GM19438 (cell line): ENCODE measurements around the gene IGFN1.
A peak's percentile ranks its signal among the peaks of the same experiment; 100 is the strongest.

ENCODE experiments used
- ATAC-seq: cut with Tn5 transposase; IDR thresholded peaks from one replicate; pipeline ENCODE4 v1.9.1; 2021; ENCODE audit warnings: low read depth; ENCODE audit not compliant: unreplicated experiment

IGFN1 gene

DNA sequence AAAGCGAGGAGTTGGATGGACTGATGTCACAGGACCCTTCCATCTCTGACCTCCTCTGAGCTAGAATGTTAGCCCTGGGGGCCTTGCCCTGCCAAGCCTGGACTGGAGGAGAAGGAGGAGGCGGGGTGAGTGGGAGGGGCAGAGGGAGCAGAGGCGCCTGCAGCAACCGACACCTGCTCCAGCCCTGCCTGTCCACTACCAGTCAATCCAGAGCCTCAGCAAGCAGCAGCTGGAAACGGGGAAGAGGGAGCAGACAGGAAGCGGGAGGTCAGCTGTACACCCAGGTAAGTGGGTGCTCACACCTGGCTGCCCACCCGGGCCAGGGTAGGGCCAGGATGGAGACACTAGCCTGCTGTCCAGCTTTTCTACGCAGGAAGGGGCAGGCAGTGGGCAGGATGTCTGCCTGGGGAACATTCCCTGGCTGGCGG lies at the start of gene IGFN1:
TSS of gene IGFN1 (plus strand) at position 201 of the 428 bp plus-strand sequence. CDS start 2,470 bp downstream, outside the sequence.
- no peak for ATAC-seq

GRCh38 chr1:201140941-201141260 lies 49.7 kb upstream of the IGFN1 start:
- ATAC-seq = no peak

GRCh38 chr1:201141418-201141817 lies 49.2 kb upstream of the IGFN1 start:
- ATAC-seq = no peak

- ATAC-seq = no peak
These were observed 48.4 kb upstream of the IGFN1 start for GRCh38 chr1:201142011-201142848.

DNA sequence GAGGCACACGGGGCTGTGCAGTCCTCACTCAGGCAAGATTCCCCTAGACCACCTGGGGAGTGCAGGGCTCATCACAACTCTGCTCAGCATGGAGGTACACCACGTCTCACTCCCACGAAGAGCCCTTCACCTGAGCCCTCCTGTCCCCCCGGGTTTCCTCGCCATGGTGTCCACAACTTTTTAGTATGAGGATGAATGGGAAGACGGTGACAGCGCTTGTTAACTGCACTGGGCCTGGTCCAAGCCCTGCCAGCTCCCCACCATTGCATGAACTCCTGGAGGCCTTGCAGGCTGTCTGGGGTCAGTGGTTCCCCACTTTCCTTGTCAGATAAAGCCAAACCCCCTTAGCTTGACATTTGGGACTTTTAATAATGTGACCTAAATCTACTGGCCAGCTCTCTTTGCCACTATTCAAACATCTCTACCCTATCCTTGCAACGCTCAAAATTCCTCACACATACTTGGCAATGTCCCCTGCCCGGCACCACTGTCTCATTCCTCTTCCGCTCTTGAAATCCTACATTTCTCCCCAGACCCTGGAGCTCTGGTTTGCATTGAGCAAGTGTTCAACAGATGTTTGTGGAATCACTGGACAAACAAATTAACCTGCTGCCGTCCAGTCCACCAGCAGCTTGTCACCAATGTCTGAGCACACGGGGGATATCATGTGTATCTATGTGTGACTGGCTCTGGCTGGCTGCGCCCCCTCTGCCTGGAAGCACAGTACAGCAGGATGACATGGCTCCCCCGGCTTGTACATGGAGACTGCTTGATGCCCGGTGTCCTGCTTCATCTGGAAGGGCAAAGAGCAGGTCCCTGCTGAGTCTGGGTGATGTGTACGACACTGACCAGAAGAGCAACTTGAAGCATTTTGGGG lies 47.5 kb upstream of the IGFN1 start:
- ATAC-seq = no peak

- ATAC-seq = no peak
These were observed 46.6 kb upstream of the IGFN1 start for GRCh38 chr1:201143726-201144635.

DNA sequence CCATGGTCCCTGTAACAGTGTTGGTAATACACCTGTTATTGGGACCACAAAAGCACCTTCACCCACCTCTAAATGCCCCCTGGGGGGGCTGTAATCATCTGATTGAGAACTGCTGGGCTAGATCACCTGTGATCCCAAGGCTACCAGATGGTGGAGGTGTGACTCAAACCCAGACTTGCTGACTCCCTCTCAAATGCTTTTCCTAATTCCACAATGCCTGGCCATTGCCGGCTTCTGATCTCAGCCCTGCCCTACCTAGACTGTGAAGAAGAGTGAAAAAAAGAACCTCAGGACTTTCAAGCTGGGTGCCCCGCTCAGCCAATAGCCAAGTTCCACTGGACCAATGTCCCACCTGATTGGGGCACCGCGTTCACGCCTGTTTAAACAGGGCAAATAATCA lies 45.9 kb upstream of the IGFN1 start:
- no peak for ATAC-seq

DNA sequence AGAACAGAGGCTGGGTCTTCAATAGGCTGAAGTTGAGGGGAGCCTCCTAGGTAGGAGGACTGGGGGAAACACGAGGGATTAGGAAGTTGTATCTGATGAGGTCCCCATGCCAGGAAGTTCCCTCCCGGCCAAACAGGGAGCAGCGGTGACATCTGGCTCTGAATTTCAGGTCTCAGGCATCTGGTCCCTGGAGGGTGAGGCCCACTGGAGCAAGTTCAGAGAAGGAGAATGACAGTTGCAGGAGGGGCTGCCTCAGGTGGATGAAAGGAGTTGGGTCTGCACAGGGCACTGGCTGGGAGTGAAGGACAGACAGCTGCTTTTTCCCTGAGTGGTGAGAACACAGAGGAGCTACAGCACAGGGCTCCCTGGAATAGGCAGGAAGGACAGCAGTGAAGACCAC lies 45.5 kb upstream of the IGFN1 start:
- ATAC-seq = no peak

DNA sequence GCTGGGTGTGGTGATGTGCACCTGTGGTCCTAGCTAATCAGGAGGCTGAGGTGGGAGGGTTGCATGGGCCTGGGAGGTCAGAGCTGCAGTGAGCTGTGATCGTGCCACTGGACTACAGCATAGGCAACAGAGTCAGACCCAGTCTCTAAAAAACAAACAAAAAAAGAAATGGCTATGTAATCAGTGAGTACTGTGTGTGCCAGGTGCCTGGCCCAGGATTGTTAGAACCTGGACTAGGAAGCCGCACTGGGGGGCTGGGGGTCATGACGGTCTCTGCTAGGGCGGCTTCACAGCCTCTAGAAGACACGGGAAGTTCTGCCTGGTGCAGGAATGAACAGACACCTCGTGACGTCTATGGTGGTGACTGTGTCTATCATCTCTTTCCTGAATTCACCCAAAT lies 44.8 kb upstream of the IGFN1 start:
- ATAC-seq = no peak

DNA sequence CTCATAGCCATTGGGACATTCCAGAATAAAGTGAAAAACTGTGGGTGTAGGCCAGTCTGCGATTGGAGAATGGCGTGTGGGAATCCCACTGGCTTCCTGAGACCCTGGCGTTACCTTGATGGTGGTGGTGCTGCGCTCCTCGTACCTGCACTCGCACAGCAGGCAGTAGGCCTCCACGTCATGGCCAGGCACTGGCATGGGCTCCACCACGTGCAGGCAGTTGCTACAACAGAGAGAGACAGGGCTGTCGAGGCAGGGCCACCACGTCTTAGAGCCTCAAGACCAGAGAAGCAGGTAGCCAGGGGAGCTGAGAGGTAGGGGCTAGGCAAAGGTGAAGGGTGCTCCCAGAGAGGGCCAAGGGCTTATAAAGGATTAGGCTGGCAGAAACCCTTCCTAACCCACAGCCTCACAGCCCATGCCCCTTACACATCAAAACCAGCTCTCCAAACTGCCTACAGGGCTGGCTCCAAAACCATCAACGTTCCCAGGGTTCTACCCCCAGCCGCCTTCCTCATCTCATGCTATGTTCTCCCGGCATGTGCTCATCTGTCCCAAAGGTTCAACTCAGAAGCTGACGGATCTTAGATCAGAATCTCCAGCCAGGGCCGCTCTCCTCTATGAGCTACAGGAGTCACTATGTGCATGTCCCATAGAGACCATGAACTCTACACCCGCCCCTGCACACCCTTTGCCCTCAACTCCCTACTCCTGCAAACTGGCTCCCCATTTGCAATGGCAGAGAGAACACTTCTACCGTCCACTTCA lies 43.8 kb upstream of the IGFN1 start:
- ATAC-seq = no peak

DNA sequence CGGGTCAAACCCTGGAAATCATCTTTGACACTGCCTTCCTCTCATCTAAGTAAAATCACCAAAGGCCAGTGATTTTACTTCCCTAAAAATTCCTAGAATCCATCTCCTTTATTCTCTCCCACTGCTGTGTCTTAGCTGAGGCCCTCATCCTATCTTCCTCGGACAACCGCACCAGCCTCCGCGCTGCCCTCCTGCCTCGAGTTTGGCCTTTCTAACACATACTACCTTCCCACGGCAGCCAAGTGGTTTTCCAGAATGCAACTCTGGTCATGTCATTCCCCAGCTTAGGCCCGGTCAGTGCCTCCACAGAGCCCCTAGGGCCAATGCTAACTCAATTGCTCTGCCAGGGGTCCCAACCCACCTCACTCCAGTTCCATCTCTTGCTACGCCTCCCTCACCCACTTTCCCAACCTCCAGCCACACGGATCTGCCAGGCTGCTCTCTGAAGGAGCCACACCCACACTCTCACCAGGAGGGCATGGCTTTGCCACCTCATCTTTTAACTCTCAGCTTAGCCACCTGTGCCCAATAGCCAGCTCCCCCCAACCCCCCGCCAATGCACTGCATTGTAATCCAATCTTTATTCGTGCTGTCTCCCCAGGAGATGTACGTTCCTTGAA lies 43.1 kb upstream of the IGFN1 start:
- ATAC-seq = no peak

DNA sequence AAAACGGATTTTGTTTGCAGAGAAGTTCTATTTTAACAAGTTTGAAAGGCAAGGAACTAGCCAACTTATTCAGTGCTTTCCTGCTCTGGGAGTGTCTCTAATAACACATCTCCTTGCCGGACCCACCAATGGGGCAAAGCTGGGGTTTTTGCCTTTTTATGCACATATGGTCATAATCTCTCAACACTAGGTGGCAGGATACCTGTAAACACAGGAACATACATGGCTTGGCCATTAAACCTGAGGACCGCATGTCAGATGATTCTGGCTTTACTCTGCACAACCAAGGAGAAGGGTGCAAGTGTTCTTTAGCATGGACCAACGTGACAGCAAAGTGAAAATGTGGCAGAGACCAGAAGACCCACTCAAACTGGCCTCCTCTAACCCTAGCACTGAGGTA lies 41.2 kb upstream of the IGFN1 start:
- ATAC-seq = no peak

DNA sequence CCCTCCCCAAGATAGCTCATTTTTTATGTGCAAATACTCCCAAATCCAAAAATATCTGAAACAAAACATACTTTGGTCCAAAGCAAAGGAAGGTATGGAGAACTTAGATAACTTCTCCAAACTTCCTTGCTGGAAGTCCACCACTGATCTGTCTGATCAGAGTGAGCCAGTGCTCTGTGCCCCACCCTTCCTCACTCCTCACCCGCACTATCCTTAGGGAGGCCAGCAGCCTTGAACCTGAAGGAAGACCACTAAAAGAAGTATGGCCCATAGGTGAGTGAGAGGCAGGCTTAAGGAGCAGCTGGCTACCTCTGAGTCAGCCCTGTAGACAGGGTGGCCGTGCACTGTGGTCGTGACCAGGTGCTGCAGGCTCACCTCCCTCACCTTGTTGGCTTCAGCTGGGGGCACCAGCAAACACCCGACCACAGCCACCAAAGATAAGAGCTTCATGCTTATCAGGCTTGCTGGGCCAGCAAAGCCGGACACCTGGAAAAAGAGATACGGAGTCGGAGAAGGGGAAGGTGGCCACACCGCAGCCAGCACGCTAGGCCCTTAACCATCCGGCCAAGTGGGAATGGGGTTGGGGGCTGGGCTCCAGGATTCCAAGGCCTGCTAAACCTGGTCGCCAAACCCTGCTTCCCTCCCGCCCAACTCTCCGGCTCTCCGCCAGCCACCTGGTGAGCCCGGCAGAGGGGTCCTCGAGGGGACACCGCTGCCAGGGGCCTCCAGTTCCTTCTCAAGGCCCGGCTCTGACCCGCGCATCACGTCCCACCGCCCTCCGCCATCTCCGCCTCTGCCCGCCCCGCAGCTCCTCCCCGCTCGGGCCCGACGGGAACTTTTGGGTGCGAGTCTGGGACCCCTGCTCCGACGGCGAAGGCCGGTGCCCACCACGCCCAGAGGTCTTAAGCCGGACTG lies 36.9 kb upstream of the IGFN1 start:
- peak; percentile 83 for ATAC-seq

DNA sequence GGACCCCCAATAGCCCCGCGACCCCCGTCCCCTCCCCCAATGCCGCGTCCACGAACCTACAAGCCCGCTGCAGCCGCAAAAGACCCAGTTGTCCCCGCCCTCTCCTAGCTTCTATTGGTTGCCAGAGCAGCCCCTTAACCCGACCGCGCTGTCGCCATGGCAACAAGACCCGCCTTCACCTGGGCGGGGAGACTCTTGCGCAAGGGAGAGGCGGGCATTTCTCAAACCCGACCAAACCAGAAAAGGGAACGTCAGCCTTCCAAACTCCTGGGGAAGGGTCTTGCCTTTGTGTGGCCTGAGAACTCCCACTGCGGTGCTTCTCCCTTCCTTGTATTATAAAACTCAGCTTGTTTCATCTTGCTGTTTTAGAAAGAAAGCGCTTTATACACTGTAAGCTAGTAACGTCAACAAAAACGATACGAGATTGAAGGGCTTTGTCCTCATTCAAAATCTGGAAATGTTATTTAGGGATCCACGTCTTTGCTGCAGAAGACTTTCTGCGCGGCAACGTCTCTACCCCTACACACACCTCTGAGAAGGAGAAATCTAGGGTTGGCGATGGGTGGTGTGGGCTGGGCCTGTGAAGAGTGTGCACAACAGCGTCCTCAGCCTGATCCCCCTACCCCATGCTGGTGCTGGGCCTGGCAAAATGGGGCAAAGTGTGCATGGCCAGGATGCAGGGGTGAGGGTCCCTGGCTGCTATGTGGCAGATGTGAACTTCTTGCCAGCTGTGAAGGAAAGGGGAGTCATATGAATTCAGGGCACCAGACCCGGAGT lies 36.0 kb upstream of the IGFN1 start, which contains the start of gene TMEM9:
TSS of gene TMEM9 (minus strand) at position 86 of the 777 bp plus-strand sequence. CDS start 551 bp downstream, outside the sequence.
- peak; percentile 99 for ATAC-seq

DNA sequence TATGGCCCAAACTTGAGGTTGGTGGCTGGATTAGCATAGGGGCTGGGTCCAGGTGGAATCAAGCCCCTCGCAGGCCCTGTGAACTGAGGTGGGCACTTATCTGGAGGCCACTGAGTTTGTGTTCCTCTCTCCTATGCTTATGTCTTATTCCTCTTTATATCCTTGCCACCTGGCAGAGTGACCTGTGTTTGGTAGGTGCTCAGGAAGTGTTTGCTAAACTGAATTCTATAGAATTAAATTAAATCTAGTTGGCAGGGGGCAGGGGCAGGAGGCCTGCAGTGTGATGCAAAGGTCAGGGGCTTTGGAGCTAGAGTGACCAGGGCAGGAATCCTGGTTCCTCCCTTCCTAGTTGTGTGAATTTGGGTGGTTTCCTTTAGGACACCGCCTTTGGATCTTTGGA lies 35.3 kb upstream of the IGFN1 start:
- ATAC-seq = no peak

DNA sequence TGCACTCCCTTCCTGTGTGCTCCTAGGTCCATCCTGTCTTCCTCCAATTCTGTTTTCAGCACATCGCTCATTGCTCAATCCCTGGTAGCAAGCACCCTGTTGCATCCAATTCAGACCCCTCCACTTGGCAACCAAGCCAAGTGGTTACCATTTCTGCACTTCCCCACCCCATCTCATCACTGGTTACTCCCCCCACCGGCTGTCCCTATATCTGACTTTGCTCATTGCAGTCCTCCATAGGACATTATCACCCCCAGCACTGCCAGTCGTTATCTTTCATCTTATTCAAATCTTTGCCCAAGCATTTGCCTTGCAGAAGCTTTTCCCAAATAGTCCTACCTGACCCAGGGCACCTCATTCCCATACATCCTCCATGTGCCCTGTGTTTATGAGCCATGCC lies 34.3 kb upstream of the IGFN1 start:
- ATAC-seq = no peak

GRCh38 chr1:201156819-201157218 lies 33.8 kb upstream of the IGFN1 start:
- no peak for ATAC-seq

- no peak for ATAC-seq
These were observed 32.7 kb upstream of the IGFN1 start for GRCh38 chr1:201157949-201158348.
